ENCODE measurements around the gene DDAH2.

The DDAH2 gene

GRCh38 chr6:31727034-31727716 is 1.9 kb downstream of the DDAH2 start:
- H3K27me3 ChIP-seq (ENCODE audit: control insufficient read depth, insufficient read depth, low read length) = no peaks in the 10 kb centered on the region
- H3K9ac ChIP-seq (ENCODE audit: low read length) = no peak overlapping the region
- peaks cover 27% of the 10 kb centered on the region for H3K36me3 ChIP-seq (ENCODE audit: control insufficient read depth, low read depth, low read length)
- H3K4me3 ChIP-seq (ENCODE audit: low read length) = no peak overlapping the region
- no peaks in the 10 kb centered on the region for H3K9me3 ChIP-seq (ENCODE audit: control insufficient read depth, low read depth, low read length)
- peaks cover 5% of the 10 kb centered on the region for H3K4me1 ChIP-seq (ENCODE audit: control insufficient read depth, low read depth, low read length)
- H3K27ac ChIP-seq (ENCODE audit: low read length) = no peak overlapping the region

- H3K9ac ChIP-seq (ENCODE audit: low read length) = no peak overlapping the region
- no peaks in the 10 kb centered on the region for H3K9me3 ChIP-seq (ENCODE audit: control insufficient read depth, low read depth, low read length)
- H3K27ac ChIP-seq (ENCODE audit: low read length) = no peak overlapping the region
- peaks cover 18% of the 10 kb centered on the region for H3K36me3 ChIP-seq (ENCODE audit: control insufficient read depth, low read depth, low read length)
- no peak overlapping the region for H3K4me3 ChIP-seq (ENCODE audit: low read length)
- H3K4me1 ChIP-seq (ENCODE audit: control insufficient read depth, low read depth, low read length) = peaks cover 4% of the 10 kb centered on the region
- H3K27me3 ChIP-seq (ENCODE audit: control insufficient read depth, insufficient read depth, low read length) = no peaks in the 10 kb centered on the region
These were observed 3.4 kb downstream of the DDAH2 start for GRCh38 chr6:31725502-31726350.

GRCh38 chr6:31723980-31724691 is 5.0 kb downstream of the DDAH2 start:
- Histone ChIP-seq H3K9me3 (ENCODE audit: control insufficient read depth, low read depth, low read length) (no peaks in the 10 kb centered on the region), H3K27me3 (ENCODE audit: control insufficient read depth, insufficient read depth, low read length) (no peaks in the 10 kb centered on the region), H3K4me3 (ENCODE audit: low read length) (no peak overlapping the region), H3K4me1 (ENCODE audit: control insufficient read depth, low read depth, low read length) (no peaks in the 10 kb centered on the region), H3K27ac (ENCODE audit: low read length) (no peak overlapping the region), H3K36me3 (ENCODE audit: control insufficient read depth, low read depth, low read length) (peaks cover 18% of the 10 kb centered on the region), H3K9ac (ENCODE audit: low read length) (no peak overlapping the region)

GRCh38 chr6:31723245-31723979 is 5.7 kb downstream of the DDAH2 start, which contains the start of gene MPIG6B:
MPIG6B (plus strand) TSS chr6:31723373; CDS start chr6:31723384, 11 bp downstream.
- peaks cover 6% of the 10 kb centered on the region for H3K4me1 ChIP-seq (ENCODE audit: control insufficient read depth, low read depth, low read length)
- H3K9ac ChIP-seq (ENCODE audit: low read length) = no peak within 1 kb of the TSS
- H3K27ac ChIP-seq (ENCODE audit: low read length) = no peak within 1 kb of the TSS
- H3K27me3 ChIP-seq (ENCODE audit: control insufficient read depth, insufficient read depth, low read length) = no peaks in the 10 kb centered on the region
- peaks cover 18% of the 10 kb centered on the region for H3K36me3 ChIP-seq (ENCODE audit: control insufficient read depth, low read depth, low read length)
- H3K9me3 ChIP-seq (ENCODE audit: control insufficient read depth, low read depth, low read length) = no peaks in the 10 kb centered on the region
- no peak within 1 kb of the TSS for H3K4me3 ChIP-seq (ENCODE audit: low read length)

- H3K4me1 ChIP-seq (ENCODE audit: control insufficient read depth, low read depth, low read length) = peaks cover 17% of the 10 kb centered on the region
- peaks cover 11% of the 10 kb centered on the region for H3K36me3 ChIP-seq (ENCODE audit: control insufficient read depth, low read depth, low read length)
- H3K27me3 ChIP-seq (ENCODE audit: control insufficient read depth, insufficient read depth, low read length) = no peaks in the 10 kb centered on the region
- H3K9ac ChIP-seq (ENCODE audit: low read length) = no peak overlapping the region
- H3K27ac ChIP-seq (ENCODE audit: low read length) = no peak overlapping the region
- H3K9me3 ChIP-seq (ENCODE audit: control insufficient read depth, low read depth, low read length) = no peaks in the 10 kb centered on the region
- no peak overlapping the region for H3K4me3 ChIP-seq (ENCODE audit: low read length)
These were observed 6.9 kb downstream of the DDAH2 start for GRCh38 chr6:31722173-31722572.

- no peaks in the 10 kb centered on the region for H3K27me3 ChIP-seq (ENCODE audit: control insufficient read depth, insufficient read depth, low read length)
- peaks cover 17% of the 10 kb centered on the region for H3K4me1 ChIP-seq (ENCODE audit: control insufficient read depth, low read depth, low read length)
- H3K27ac ChIP-seq (ENCODE audit: low read length) = no peak within 1 kb of the TSS
- peaks cover 5% of the 10 kb centered on the region for H3K36me3 ChIP-seq (ENCODE audit: control insufficient read depth, low read depth, low read length)
- H3K9me3 ChIP-seq (ENCODE audit: control insufficient read depth, low read depth, low read length) = no peaks in the 10 kb centered on the region
- H3K9ac ChIP-seq (ENCODE audit: low read length) = no peak within 1 kb of the TSS
- no peak within 1 kb of the TSS for H3K4me3 ChIP-seq (ENCODE audit: low read length)
These were observed 7.6 kb downstream of the DDAH2 start, which contains the start of gene LY6G6C for GRCh38 chr6:31721351-31722020. LY6G6C (minus strand) TSS chr6:31721746; CDS start chr6:31721679, 67 bp downstream.

- Histone ChIP-seq H3K9ac (ENCODE audit: low read length) (no peak overlapping the region), H3K4me1 (ENCODE audit: control insufficient read depth, low read depth, low read length) (peaks cover 18% of the 10 kb centered on the region), H3K36me3 (ENCODE audit: control insufficient read depth, low read depth, low read length) (no peaks in the 10 kb centered on the region), H3K9me3 (ENCODE audit: control insufficient read depth, low read depth, low read length) (no peaks in the 10 kb centered on the region), H3K27me3 (ENCODE audit: control insufficient read depth, insufficient read depth, low read length) (no peaks in the 10 kb centered on the region), H3K27ac (ENCODE audit: low read length) (no peak overlapping the region), H3K4me3 (ENCODE audit: low read length) (no peak overlapping the region)
These were observed 8.8 kb downstream of the DDAH2 start for GRCh38 chr6:31720196-31720770.

- Histone ChIP-seq H3K27me3 (ENCODE audit: control insufficient read depth, insufficient read depth, low read length) (no peaks in the 10 kb centered on the region), H3K4me1 (ENCODE audit: control insufficient read depth, low read depth, low read length) (peaks cover 30% of the 10 kb centered on the region), H3K4me3 (ENCODE audit: low read length) (no peak overlapping the region), H3K9ac (ENCODE audit: low read length) (no peak overlapping the region), H3K9me3 (ENCODE audit: control insufficient read depth, low read depth, low read length) (no peaks in the 10 kb centered on the region), H3K36me3 (ENCODE audit: control insufficient read depth, low read depth, low read length) (no peaks in the 10 kb centered on the region), H3K27ac (ENCODE audit: low read length) (no peak overlapping the region)
These were observed 10.1 kb downstream of the DDAH2 start for GRCh38 chr6:31719001-31719400.

- no peak overlapping the region for H3K9ac ChIP-seq (ENCODE audit: low read length)
- no peak overlapping the region for H3K27ac ChIP-seq (ENCODE audit: low read length)
- H3K27me3 ChIP-seq (ENCODE audit: control insufficient read depth, insufficient read depth, low read length) = no peaks in the 10 kb centered on the region
- H3K36me3 ChIP-seq (ENCODE audit: control insufficient read depth, low read depth, low read length) = no peaks in the 10 kb centered on the region
- no peaks in the 10 kb centered on the region for H3K9me3 ChIP-seq (ENCODE audit: control insufficient read depth, low read depth, low read length)
- peak overlapping the region; percentile 25 for H3K4me3 ChIP-seq (ENCODE audit: low read length)
- H3K4me1 ChIP-seq (ENCODE audit: control insufficient read depth, low read depth, low read length) = peaks cover 38% of the 10 kb centered on the region
These were observed 10.8 kb downstream of the DDAH2 start for GRCh38 chr6:31718265-31718664.

- H3K36me3 ChIP-seq (ENCODE audit: control insufficient read depth, low read depth, low read length) = no peaks in the 10 kb centered on the region
- no peak overlapping the region for H3K4me3 ChIP-seq (ENCODE audit: low read length)
- no peak overlapping the region for H3K27ac ChIP-seq (ENCODE audit: low read length)
- no peaks in the 10 kb centered on the region for H3K9me3 ChIP-seq (ENCODE audit: control insufficient read depth, low read depth, low read length)
- no peaks in the 10 kb centered on the region for H3K27me3 ChIP-seq (ENCODE audit: control insufficient read depth, insufficient read depth, low read length)
- peaks cover 38% of the 10 kb centered on the region for H3K4me1 ChIP-seq (ENCODE audit: control insufficient read depth, low read depth, low read length)
- H3K9ac ChIP-seq (ENCODE audit: low read length) = no peak overlapping the region
These were observed 11.4 kb downstream of the DDAH2 start for GRCh38 chr6:31717499-31718222.

All from iPS-18a (cell line).